H1 (cell line): ENCODE measurements around the gene LSM3. TPM values are rescaled to one million over a fixed set of nuclear protein-coding genes. Genes with fewer than 3 reads are reported as not detected.
A peak's percentile ranks its signal among the peaks of the same experiment; 100 is the strongest.

ENCODE experiments used
- CTCF ChIA-PET: fragments of 300-600 bp; sonication (Branson Sonifier 250); formaldehyde crosslinking; loops from one replicate; lab custom pipeline; 2021; ENCODE audit not compliant: partially characterized antibody; lab: Charles Lee
- POLR2A ChIA-PET: fragments of 300-600 bp; sonication (Branson Sonifier 250); formaldehyde crosslinking; loops from one replicate; lab custom pipeline; 2021; ENCODE audit warnings: inconsistent platforms; ENCODE audit not compliant: partially characterized antibody; lab: Charles Lee
- DNase-seq, 2 experiments: peaks; one replicate each; pipeline versions ENCODE4 v3.0.0 to v3.0.0-alpha.2; 2010 to 2022; ENCODE audit warnings: low spot score in 2 of 2, low read depth in 1 of 2, mixed read lengths in 1 of 2
- FAIRE-seq: peaks from 2 replicates; lab custom pipeline; 2011; peaks lifted over from hg19 to GRCh38; lab: Jason Lieb, UNC
- H2AFZ ChIP-seq: 2 replicates; pipeline ENCODE4 v1.8.1; 2012; ENCODE audit warnings: low read length, inconsistent platforms
- H2AK5ac ChIP-seq: 2 replicates; pipeline ENCODE4 v1.6.1; 2013; ENCODE audit warnings: low read depth, low read length
- H2BK120ac ChIP-seq: replicated peaks from 2 replicates; pipeline ENCODE3; 2013; ENCODE audit warnings: low read depth, low read length, inconsistent platforms
- H2BK12ac ChIP-seq: 2 replicates; pipeline ENCODE4 v1.6.1; 2013; ENCODE audit warnings: low read depth, low read length
- H2BK15ac ChIP-seq: 2 replicates; pipeline ENCODE4 v1.6.1; 2013; ENCODE audit warnings: low read length
- H2BK20ac ChIP-seq: 2 replicates; pipeline ENCODE4 v1.6.1; 2013; ENCODE audit warnings: low read length
- H2BK5ac ChIP-seq: 2 replicates; pipeline ENCODE4 v1.6.1; 2013; ENCODE audit warnings: low read depth, low read length
- H3K14ac ChIP-seq: 2 replicates; pipeline ENCODE4 v1.6.1; 2013; ENCODE audit warnings: inconsistent platforms; ENCODE audit not compliant: insufficient read length
- H3K18ac ChIP-seq: 2 replicates; pipeline ENCODE4 v1.6.1; 2013; ENCODE audit warnings: low read length; ENCODE audit errors: extremely low read depth
- H3K23ac ChIP-seq: 2 replicates; pipeline ENCODE4 v1.6.1; 2013; ENCODE audit warnings: inconsistent platforms; ENCODE audit not compliant: insufficient read length
- H3K23me2 ChIP-seq: 2 replicates; pipeline ENCODE4 v1.6.1; 2013; ENCODE audit warnings: low read depth, low read length
- H3K27ac ChIP-seq: 2 replicates; pipeline ENCODE4 v1.6.1; 2011; ENCODE audit warnings: low read depth, low read length, inconsistent platforms
- H3K27me3 ChIP-seq, 4 experiments: replicated peaks in 1 of 4; 1 replicate in 1 of 4; 2 replicates in 3 of 4; pipeline versions ENCODE4 v1.6.1 to v1.8.1; 2011 to 2013; ENCODE audit warnings: low read length in 3 of 4, mild to moderate bottlenecking in 3 of 4, inconsistent platforms in 2 of 4, mixed read lengths in 2 of 4, moderate library complexity in 1 of 4; ENCODE audit not compliant: control insufficient read depth in 3 of 4, insufficient read depth in 3 of 4; ENCODE audit errors: extremely low read depth in 1 of 4
- H3K36me3 ChIP-seq, 4 experiments: 2 replicates each; pipeline versions ENCODE4 v1.6.1 to v1.8.1; 2011 to 2013; ENCODE audit warnings: mild to moderate bottlenecking in 4 of 4, low read length in 3 of 4, moderate library complexity in 2 of 4, control low read depth in 1 of 4, inconsistent platforms in 1 of 4; ENCODE audit not compliant: insufficient read depth in 4 of 4, control insufficient read depth in 2 of 4
- H3K4ac ChIP-seq: replicated peaks from 2 replicates; pipeline ENCODE3; 2013; ENCODE audit warnings: low read length, low read depth, mixed read lengths, inconsistent platforms; ENCODE audit not compliant: insufficient read length
- H3K4me1 ChIP-seq, 4 experiments: replicated peaks in 1 of 4; 1 replicate in 1 of 4; 2 replicates in 3 of 4; pipeline versions ENCODE4 v1.6.1 to v1.8.1; 2011 to 2013; ENCODE audit warnings: low read length in 3 of 4, inconsistent platforms in 2 of 4, mixed read lengths in 1 of 4; ENCODE audit not compliant: insufficient read depth in 4 of 4, control insufficient read depth in 3 of 4
- H3K4me2 ChIP-seq, 2 experiments: 2 replicates each; pipeline versions ENCODE4 v1.6.1 to v1.8.1; 2011 to 2013; ENCODE audit warnings: low read depth in 2 of 2, low read length in 2 of 2, control low read depth in 1 of 2, inconsistent platforms in 1 of 2, mild to moderate bottlenecking in 1 of 2; ENCODE audit not compliant: insufficient read depth in 1 of 2
- H3K4me3 ChIP-seq, 4 experiments: fragments of 200-600, 300-600 bp in 1 of 4; sonication (generic), shearing (Covaris generic), sonication (Bioruptor Twin) in 1 of 4; 2 replicates each; pipeline versions ENCODE4 v1.5.1 to v1.8.1; 2011 to 2016; ENCODE audit warnings: low read length in 4 of 4, low read depth in 3 of 4, control low read depth in 2 of 4, inconsistent platforms in 2 of 4, mild to moderate bottlenecking in 2 of 4, mixed read lengths in 1 of 4, moderate library complexity in 1 of 4; ENCODE audit not compliant: insufficient read depth in 2 of 4; ENCODE audit errors: extremely low read depth in 1 of 4
- H3K56ac ChIP-seq: replicated peaks from 2 replicates; pipeline ENCODE3; 2013; ENCODE audit warnings: low read depth, mild to moderate bottlenecking, mixed read lengths, low read length, inconsistent platforms; ENCODE audit not compliant: insufficient read length
- H3K79me1 ChIP-seq: 2 replicates; pipeline ENCODE4 v1.6.1; 2013; ENCODE audit warnings: low read depth, low read length, control low read depth
- H3K79me2 ChIP-seq, 2 experiments: 2 replicates each; pipeline versions ENCODE4 v1.6.1 to v1.8.1; 2012 to 2013; ENCODE audit warnings: low read length in 2 of 2, mild to moderate bottlenecking in 2 of 2, inconsistent platforms in 1 of 2; ENCODE audit not compliant: insufficient read depth in 2 of 2, control insufficient read depth in 1 of 2
- H3K9ac ChIP-seq, 4 experiments: replicated peaks in 1 of 4; 1 replicate in 1 of 4; 2 replicates in 3 of 4; pipeline versions ENCODE4 v1.6.1 to v1.8.1; 2011 to 2013; ENCODE audit warnings: low read depth in 3 of 4, low read length in 3 of 4, control low read depth in 2 of 4, mild to moderate bottlenecking in 2 of 4, moderate library complexity in 2 of 4, inconsistent platforms in 1 of 4; ENCODE audit errors: extremely low read depth in 1 of 4
- H3K9me3 ChIP-seq, 2 experiments: 2 replicates each; pipeline versions ENCODE4 v1.6.1 to v1.8.1; 2012 to 2013; ENCODE audit warnings: mild to moderate bottlenecking in 2 of 2, moderate library complexity in 2 of 2, control low read depth in 1 of 2, inconsistent platforms in 1 of 2, low read depth in 1 of 2, low read length in 1 of 2, mixed read lengths in 1 of 2; ENCODE audit not compliant: insufficient read depth in 2 of 2
- H4K20me1 ChIP-seq, 2 experiments: replicated peaks in 1 of 2; 2 replicates each; pipeline versions ENCODE3 to v1.8.1; 2011 to 2013; ENCODE audit warnings: inconsistent platforms in 2 of 2, low read length in 2 of 2, mild to moderate bottlenecking in 1 of 2; ENCODE audit not compliant: insufficient read depth in 2 of 2, control insufficient read depth in 1 of 2
- H4K5ac ChIP-seq: 2 replicates; pipeline ENCODE4 v1.6.1; 2013; ENCODE audit warnings: low read length, low read depth, mixed read lengths, inconsistent platforms; ENCODE audit not compliant: insufficient read length
- H4K8ac ChIP-seq: 2 replicates; pipeline ENCODE4 v1.8.0; 2013; ENCODE audit warnings: mild to moderate bottlenecking, moderate library complexity, low read length, inconsistent platforms; ENCODE audit not compliant: insufficient read depth; ENCODE audit errors: extremely low read depth
- H4K91ac ChIP-seq: replicated peaks from 2 replicates; pipeline ENCODE3; 2013; ENCODE audit warnings: low read length, mixed read lengths, inconsistent platforms; ENCODE audit not compliant: insufficient read length
- ASH2L ChIP-seq: fragments of 200-600, 300-600 bp; sonication (generic); IDR thresholded peaks from one replicate; pipeline ENCODE4 v1.7.1; 2017; ENCODE audit warnings: low read length
- CHD1 ChIP-seq: IDR thresholded peaks from 2 replicates; pipeline ENCODE4 v1.6.1; 2012; ENCODE audit warnings: low read depth, low read length, improper control_type of control experiment
- SAP30 ChIP-seq: fragments of 300-600 bp; sonication (generic); IDR thresholded peaks from 2 replicates; pipeline ENCODE4 v1.7.1; 2012; ENCODE audit warnings: low read length, moderate library complexity, mild to moderate bottlenecking, inconsistent platforms; ENCODE audit not compliant: insufficient read depth, insufficient replicate concordance
- SIX5 ChIP-seq: IDR thresholded peaks from 2 replicates; pipeline ENCODE4 v1.6.1; 2011; ENCODE audit warnings: mild to moderate bottlenecking, low read depth, low read length
- SUZ12 ChIP-seq: fragments of 200-600 bp; sonication (generic); IDR thresholded peaks from 2 replicates; pipeline ENCODE4 v1.6.1; 2012; ENCODE audit warnings: mild to moderate bottlenecking, inconsistent platforms, low read length, moderate library complexity, mixed read lengths
- TBP ChIP-seq: IDR thresholded peaks from 2 replicates; pipeline ENCODE4 v1.6.1; 2011; ENCODE audit warnings: low read depth, low read length, improper control_type of control experiment
- USF2 ChIP-seq: IDR thresholded peaks from 2 replicates; pipeline ENCODE4 v1.6.1; 2011; ENCODE audit warnings: low read length, improper control_type of control experiment
- YY1 ChIP-seq: IDR thresholded peaks from 2 replicates; pipeline ENCODE4 v1.6.1; 2011; ENCODE audit warnings: low read depth, mild to moderate bottlenecking, low read length
- WGBS, 2 experiments: shearing (Covaris generic) in 1 of 2; methylation state at CpG; one replicate each; pipeline versions ENCODE4 v1.1.6 to v1.1.7; 2013 to 2015; ENCODE audit warnings: low lambda C conversion rate in 2 of 2, mixed read lengths in 2 of 2, inconsistent platforms in 1 of 2, low coverage in 1 of 2, missing lambda C conversion rate in 1 of 2; ENCODE audit not compliant: insufficient replicate concordance in 2 of 2, insufficient coverage in 1 of 2, insufficient read length in 1 of 2; ENCODE audit errors: extremely low coverage in 1 of 2, missing lambda C conversion rate in 1 of 2; 5-methylcytosine and 5-hydroxymethylcytosine counted together
- polyA plus RNA-seq, 7 experiments: library from polyadenylated mRNA; depleted of rRNA in 3 of 7; stranded (reverse) in 5 of 7; unstranded in 2 of 7; fragments of >200 nt in 5 of 7; fragments of 200-250 nt in 2 of 7; gene quantifications; 1 replicate in 5 of 7; 2 replicates in 1 of 7; 4 replicates in 1 of 7; pipeline versions ENCODE4 v1.2.1 to v1.2.3, GENCODE V29; 2011 to 2013; ENCODE audit warnings: missing spikeins in 2 of 7, mixed read lengths in 2 of 7
- total RNA-seq: library from RNA; stranded (reverse); fragmentation: NEBNext Ultra II Directional; extraction: Animal tissue kit (Norgen Biotek cat#: 25700); gene quantifications from 2 replicates; pipeline ENCODE4 v1.2.1, GENCODE V29; 2021

LSM3 gene
- total and polyA plus RNA-seq, 2 of the 8 experiments (the other 6 are each of a cell fraction or from before 2014, with no cell fraction given), result 7.1 to 25.4 TPM

- Histone ChIP-seq H3K79me1 (no peaks in the 10 kb centered on the region; the same call in 1 of the 2 replicates), H4K5ac (no peak overlapping the region), H3K79me2 (no peaks in the 10 kb centered on the region), H3K56ac (no peak overlapping the region), H3K23ac (no peak overlapping the region), H2AK5ac (no peak overlapping the region), H3K23me2 (no peaks in the 10 kb centered on the region), H2BK15ac (no peak overlapping the region), H2BK12ac (no peak overlapping the region), H3K36me3 (peaks cover 4 to 15% (median 6%) of the 10 kb centered on the region in 4 experiments; a peak in 6 of 8 replicates), H3K4ac (no peak overlapping the region), H2AFZ (no peak overlapping the region), H4K8ac (no peak overlapping the region), H4K91ac (no peak overlapping the region), H3K4me1 (no peaks in the 10 kb centered on the region; a peak in 2 of 7 replicates), H2BK5ac (no peak overlapping the region), H3K27me3 (no peaks in the 10 kb centered on the region), H3K4me3 (no peak overlapping the region), H3K14ac (no peak overlapping the region), H3K4me2 (no peak overlapping the region), H3K27ac (no peak overlapping the region), H4K20me1 (peaks cover 0 to 4% of the 10 kb centered on the region in 2 experiments), H2BK20ac (no peak overlapping the region), H3K9ac (no peak overlapping the region), H3K9me3 (no peaks in the 10 kb centered on the region), H2BK120ac (no peak overlapping the region), H3K18ac (no peak overlapping the region)
- POLR2A ChIA-PET, result interaction anchor here (1.5 to 2.6 kb wide), 3 partner anchors 10 to 23 kb away, joined by 7 to 12 read pairs (median 12); partner anchors contain the start of genes LSM3 and XPC
- WGBS, 2 experiments, result 87% methylated on average over 7 of the region's 7 CpGs; no CpG with 5 or more reads in 1 of the 2 experiments
- CTCF ChIA-PET, result interaction anchor here (0.9 to 7.6 kb wide), 16 partner anchors 9 to 346 kb away, joined by 3 to 157 read pairs (median 6); partner anchors contain the start of genes LSM3 and XPC
- DNase-seq (peak in 1 of 2 experiments; percentile 42), FAIRE-seq (no peak)
- TF ChIP-seq ASH2L (no peak), TBP (no peak), YY1 (no peak), SAP30 (no peak), SUZ12 (no peak), SIX5 (no peak), CHD1 (no peak), USF2 (no peak)
Observed at GRCh38 chr3:14201940-14202684, 23.5 kb downstream of the LSM3 start.
